Activated CD4-positive, alpha-beta T cell treated with anti-CD3 and anti-CD28 coated beads, Interleukin-2, amount 10 ng/mL, durations not matched to agents 24 days and 14 days (primary cell): ENCODE data around the gene KRTAP10-5. TPM values are rescaled to one million over a fixed set of nuclear protein-coding genes. Genes with fewer than 3 reads are reported as not detected.
"Not testable (repeated sequence)": the region's sequence is repeated elsewhere in the genome, so short reads cannot be mapped to it uniquely, and the experiment has no call there.

Experiments
- DNase-seq: peaks from one replicate; pipeline ENCODE4 v3.0.0; 2022
- H3K27ac Mint-ChIP-seq: one replicate; pipeline ENCODE4 v1.8.0; 2022; ENCODE audit warnings: mild to moderate bottlenecking, mixed read lengths
- H3K27me3 Mint-ChIP-seq: one replicate; pipeline ENCODE4 v1.8.0; 2022; ENCODE audit warnings: mixed read lengths
- H3K36me3 Mint-ChIP-seq: one replicate; pipeline ENCODE4 v1.8.0; 2022; ENCODE audit warnings: low read depth, mild to moderate bottlenecking, mixed read lengths
- H3K4me1 Mint-ChIP-seq: one replicate; pipeline ENCODE4 v1.8.0; 2021; ENCODE audit warnings: mixed read lengths
- H3K4me3 Mint-ChIP-seq: one replicate; pipeline ENCODE4 v1.8.0; 2022; ENCODE audit warnings: mild to moderate bottlenecking, moderate library complexity, mixed read lengths
- H3K9me3 Mint-ChIP-seq: one replicate; pipeline ENCODE4 v1.8.0; 2021; ENCODE audit warnings: mixed read lengths
- intact Hi-C: fragments of 100-400 bp; cut with micrococcal nuclease; formaldehyde crosslinking; loops from one replicate; pipeline ENCODE4 v1.15.1; 2023
- total RNA-seq: library from RNA; stranded (reverse); gene quantifications from 2 replicates; pipeline ENCODE4 v1.2.3, GENCODE V29; 2022

Gene KRTAP10-5
- total RNA-seq, 1 donor from 2014 or later, result not detected

GRCh38 chr21:44575307-44576024 lies 4.9 kb downstream of the KRTAP10-5 start:
- peaks cover 13% of the 10 kb centered on the region for H3K9me3 Mint-ChIP-seq
- H3K4me3 Mint-ChIP-seq, result no peak overlapping the region
- no peak for DNase-seq
- H3K27ac Mint-ChIP-seq, result no peak overlapping the region
- H3K36me3 Mint-ChIP-seq, result peaks cover 7% of the 10 kb centered on the region
- intact Hi-C loops, result no loop called here
- no peaks in the 10 kb centered on the region for H3K4me1 Mint-ChIP-seq
- peaks cover 3% of the 10 kb centered on the region for H3K27me3 Mint-ChIP-seq

- no peak overlapping the region for H3K4me3 Mint-ChIP-seq
- peaks cover 13% of the 10 kb centered on the region for H3K9me3 Mint-ChIP-seq
- DNase-seq, result no peak
- intact Hi-C loops, result no loop called here
- H3K4me1 Mint-ChIP-seq, result no peaks in the 10 kb centered on the region
- peaks cover 6% of the 10 kb centered on the region for H3K36me3 Mint-ChIP-seq
- peaks cover 3% of the 10 kb centered on the region for H3K27me3 Mint-ChIP-seq
- no peak overlapping the region for H3K27ac Mint-ChIP-seq
Measured at GRCh38 chr21:44574457-44575306, 5.7 kb downstream of the KRTAP10-5 start.

DNA sequence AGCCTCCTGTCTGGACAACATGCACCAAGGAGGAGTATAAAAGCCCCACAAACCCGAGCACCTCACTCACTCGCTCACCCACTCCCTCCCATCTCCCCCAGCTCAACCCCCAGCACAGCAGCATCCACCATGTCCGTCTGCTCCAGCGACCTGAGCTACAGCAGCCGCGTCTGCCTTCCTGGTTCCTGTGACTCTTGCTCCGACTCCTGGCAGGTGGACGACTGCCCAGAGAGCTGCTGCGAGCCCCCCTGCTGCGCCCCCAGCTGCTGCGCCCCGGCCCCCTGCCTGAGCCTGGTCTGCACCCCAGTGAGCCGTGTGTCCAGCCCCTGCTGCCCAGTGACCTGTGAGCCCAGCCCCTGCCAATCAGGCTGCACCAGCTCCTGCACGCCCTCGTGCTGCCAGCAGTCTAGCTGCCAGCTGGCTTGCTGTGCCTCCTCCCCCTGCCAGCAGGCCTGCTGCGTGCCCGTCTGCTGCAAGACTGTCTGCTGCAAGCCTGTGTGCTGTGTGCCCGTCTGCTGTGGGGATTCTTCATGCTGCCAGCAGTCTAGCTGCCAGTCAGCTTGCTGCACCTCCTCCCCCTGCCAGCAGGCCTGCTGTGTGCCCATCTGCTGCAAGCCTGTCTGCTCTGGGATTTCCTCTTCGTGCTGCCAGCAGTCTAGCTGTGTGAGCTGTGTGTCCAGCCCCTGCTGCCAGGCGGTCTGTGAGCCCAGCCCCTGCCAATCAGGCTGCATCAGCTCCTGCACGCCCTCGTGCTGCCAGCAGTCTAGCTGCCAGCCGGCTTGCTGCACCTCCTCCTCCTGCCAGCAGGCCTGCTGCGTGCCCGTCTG lies 6.6 kb downstream of the KRTAP10-5 start, which contains the start of gene KRTAP10-4:
Gene KRTAP10-4, plus strand, starts transcription at position 100 of the 827 bp plus-strand sequence. Its CDS starts 30 bp downstream, at position 130.
- peaks cover 13% of the 10 kb centered on the region for H3K9me3 Mint-ChIP-seq
- H3K27ac Mint-ChIP-seq, DNase-seq, H3K4me1 Mint-ChIP-seq, H3K36me3 Mint-ChIP-seq, intact Hi-C loops, H3K27me3 Mint-ChIP-seq, H3K4me3 Mint-ChIP-seq: not testable (repeated sequence)

DNA sequence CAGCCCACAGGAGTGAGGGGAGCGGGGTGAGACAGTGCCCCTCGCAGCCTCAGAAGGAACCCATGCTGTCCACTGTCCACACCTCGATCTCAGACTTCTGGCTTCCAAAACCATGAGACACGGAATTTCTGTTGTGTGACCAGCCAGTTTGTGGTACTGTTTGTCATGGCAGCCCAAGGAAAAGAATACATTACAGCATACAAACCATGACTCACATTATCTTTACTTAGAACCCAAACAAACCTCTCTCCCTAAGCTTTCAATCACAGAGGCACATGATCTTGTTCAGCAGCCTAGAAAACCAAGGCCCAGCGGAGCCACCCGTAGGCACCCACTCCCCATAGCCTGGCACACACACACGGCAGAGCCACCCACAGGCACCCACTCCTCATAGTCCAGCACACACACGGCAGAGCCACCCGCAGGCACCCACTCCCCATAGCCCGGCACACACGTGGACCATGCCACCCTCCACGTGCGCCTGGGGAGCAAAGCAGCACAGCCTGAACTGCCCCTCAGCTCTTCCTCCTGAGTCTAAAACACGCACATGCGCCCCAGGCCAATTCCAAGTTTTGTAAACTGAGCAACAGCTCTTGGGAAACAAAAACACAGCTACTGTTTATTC lies 7.3 kb downstream of the KRTAP10-5 start:
- Mint-ChIP-seq H3K36me3 (peaks cover 4% of the 10 kb centered on the region), H3K4me1 (no peaks in the 10 kb centered on the region), H3K27ac (no peak overlapping the region), H3K9me3 (peaks cover 13% of the 10 kb centered on the region), H3K4me3 (no peak overlapping the region), H3K27me3 (peaks cover 3% of the 10 kb centered on the region)
- no peak for DNase-seq
- intact Hi-C loops, result no loop called here

DNA sequence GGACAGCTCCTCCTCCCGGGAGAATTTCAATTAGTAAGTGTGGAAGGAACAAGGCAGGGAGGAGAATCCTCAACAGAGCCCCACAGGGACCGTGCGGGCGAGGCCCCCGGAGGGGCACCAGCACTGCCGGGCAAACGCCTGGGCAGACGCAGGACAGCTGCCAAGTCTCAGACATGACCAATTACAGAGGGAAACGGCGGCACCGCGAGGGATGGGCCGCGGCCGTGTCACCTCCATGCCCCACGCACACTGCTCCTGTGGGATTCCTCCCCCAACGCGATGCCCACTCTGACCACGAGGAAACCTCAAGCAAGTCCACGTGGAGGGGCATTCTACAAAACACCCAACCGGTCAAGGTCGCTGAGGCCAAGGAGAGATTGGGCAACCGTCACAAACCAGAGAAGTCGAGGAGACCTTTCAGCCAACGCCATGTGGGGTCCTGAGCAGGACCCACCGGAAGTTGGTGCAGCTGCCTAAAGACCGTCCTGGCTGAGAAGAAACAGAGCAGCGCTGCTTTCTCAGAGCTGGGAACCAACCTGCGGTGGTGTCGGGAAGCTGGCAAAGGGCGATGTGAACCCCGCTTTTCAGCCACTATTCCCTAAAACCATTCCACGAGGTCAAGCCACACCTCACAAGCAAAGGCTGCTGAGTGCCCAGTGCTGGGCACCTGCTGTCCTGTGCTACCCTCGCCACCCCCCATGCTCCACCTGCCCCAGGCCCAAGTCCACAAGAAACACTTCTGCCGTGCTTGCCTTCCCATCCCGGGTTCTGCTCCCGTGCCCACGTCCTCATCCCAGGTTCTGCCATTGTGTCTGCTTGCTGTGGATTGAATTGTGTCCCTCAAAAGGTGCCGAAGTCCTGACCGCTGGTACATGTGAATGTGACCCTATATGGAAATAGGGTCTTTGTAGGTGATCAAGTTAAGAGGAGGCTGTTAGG lies 8.3 kb downstream of the KRTAP10-5 start:
- H3K27me3 Mint-ChIP-seq, result peaks cover 3% of the 10 kb centered on the region
- intact Hi-C loops, result no loop called here
- no peak overlapping the region for H3K27ac Mint-ChIP-seq
- no peak overlapping the region for H3K4me3 Mint-ChIP-seq
- peaks cover 5% of the 10 kb centered on the region for H3K9me3 Mint-ChIP-seq
- no peaks in the 10 kb centered on the region for H3K36me3 Mint-ChIP-seq
- DNase-seq, result no peak
- no peaks in the 10 kb centered on the region for H3K4me1 Mint-ChIP-seq

- DNase-seq, result no peak
- no peaks in the 10 kb centered on the region for H3K4me1 Mint-ChIP-seq
- no peaks in the 10 kb centered on the region for H3K36me3 Mint-ChIP-seq
- peaks cover 3% of the 10 kb centered on the region for H3K27me3 Mint-ChIP-seq
- intact Hi-C loops, result no loop called here
- H3K4me3 Mint-ChIP-seq, result no peak overlapping the region
- H3K9me3 Mint-ChIP-seq, result peaks cover 5% of the 10 kb centered on the region
- no peak overlapping the region for H3K27ac Mint-ChIP-seq
Measured at GRCh38 chr21:44571296-44571695, 9.1 kb downstream of the KRTAP10-5 start.

DNA sequence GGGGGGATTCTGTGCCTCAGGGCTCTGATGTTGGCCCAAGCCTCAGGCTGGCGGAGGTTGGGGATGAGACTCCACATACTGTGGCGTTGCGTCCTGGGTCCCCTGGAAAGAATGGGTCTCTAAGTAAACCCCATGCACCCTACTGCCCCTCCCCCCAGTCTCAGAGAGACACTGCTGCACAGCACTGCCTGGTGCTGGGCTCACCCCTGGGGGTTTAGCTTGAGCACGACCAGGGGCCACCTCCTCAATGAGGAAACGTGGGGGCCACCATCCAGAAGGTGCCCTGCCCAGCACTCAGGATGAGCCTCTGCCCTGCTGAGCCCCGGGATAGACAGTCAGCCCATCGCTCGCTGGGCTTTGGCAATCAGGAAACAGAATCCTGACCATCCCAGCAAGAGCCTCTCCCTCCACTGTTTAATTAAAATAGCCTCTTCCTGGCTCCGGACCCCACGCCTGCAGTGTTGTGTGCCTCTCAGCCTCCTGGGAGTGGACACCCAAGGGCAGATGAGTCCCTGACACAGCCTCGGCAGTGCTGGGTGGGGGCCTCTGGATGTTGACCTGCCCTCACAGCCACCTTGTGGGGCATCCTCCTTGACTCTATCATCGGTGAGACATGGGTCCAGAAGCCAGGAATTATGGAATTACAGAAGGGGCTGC lies 10.4 kb downstream of the KRTAP10-5 start:
- Mint-ChIP-seq H3K36me3 (no peaks in the 10 kb centered on the region), H3K4me1 (peaks cover 6% of the 10 kb centered on the region)

GRCh38 chr21:44568667-44569556 lies 11.5 kb downstream of the KRTAP10-5 start:
- Mint-ChIP-seq H3K36me3 (no peaks in the 10 kb centered on the region), H3K4me1 (peaks cover 12% of the 10 kb centered on the region), H3K9me3 (no peaks in the 10 kb centered on the region), H3K4me3 (no peak overlapping the region), H3K27ac (no peak overlapping the region), H3K27me3 (no peaks in the 10 kb centered on the region)
- intact Hi-C loops, result no loop called here
- DNase-seq, result no peak

More for the DNA sequence above, 10.4 kb downstream of the KRTAP10-5 start:
- intact Hi-C loops, result no loop called here
- no peaks in the 10 kb centered on the region for H3K9me3 Mint-ChIP-seq
- H3K4me3 Mint-ChIP-seq, result no peak overlapping the region
- no peak overlapping the region for H3K27ac Mint-ChIP-seq
- H3K27me3 Mint-ChIP-seq, result peaks cover 3% of the 10 kb centered on the region
- no peak for DNase-seq

DNA sequence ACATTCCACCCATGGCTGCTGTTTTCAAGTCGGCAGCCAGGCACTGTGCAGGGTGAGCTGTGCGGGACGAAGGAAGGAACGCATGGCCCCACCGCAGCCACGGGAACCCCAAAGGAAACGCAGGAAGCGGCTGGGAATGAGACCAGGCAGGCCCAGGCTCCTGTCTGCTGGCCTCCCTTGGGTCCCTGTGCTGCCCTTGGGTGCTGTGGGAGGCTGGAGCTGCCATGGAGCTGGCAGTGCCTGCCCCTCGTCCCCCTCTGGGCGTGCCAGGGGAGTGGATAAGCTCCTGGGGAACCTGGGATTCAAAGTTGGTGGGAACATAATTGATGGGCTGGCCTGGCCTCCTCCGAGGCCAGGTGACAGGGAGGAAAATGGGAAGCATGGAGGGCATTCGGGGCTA lies 12.1 kb downstream of the KRTAP10-5 start:
- Mint-ChIP-seq H3K4me3 (no peak overlapping the region), H3K27ac (no peak overlapping the region), H3K27me3 (no peaks in the 10 kb centered on the region), H3K36me3 (no peaks in the 10 kb centered on the region), H3K4me1 (peaks cover 12% of the 10 kb centered on the region), H3K9me3 (no peaks in the 10 kb centered on the region)
- no peak for DNase-seq
- intact Hi-C loops, result no loop called here

DNA sequence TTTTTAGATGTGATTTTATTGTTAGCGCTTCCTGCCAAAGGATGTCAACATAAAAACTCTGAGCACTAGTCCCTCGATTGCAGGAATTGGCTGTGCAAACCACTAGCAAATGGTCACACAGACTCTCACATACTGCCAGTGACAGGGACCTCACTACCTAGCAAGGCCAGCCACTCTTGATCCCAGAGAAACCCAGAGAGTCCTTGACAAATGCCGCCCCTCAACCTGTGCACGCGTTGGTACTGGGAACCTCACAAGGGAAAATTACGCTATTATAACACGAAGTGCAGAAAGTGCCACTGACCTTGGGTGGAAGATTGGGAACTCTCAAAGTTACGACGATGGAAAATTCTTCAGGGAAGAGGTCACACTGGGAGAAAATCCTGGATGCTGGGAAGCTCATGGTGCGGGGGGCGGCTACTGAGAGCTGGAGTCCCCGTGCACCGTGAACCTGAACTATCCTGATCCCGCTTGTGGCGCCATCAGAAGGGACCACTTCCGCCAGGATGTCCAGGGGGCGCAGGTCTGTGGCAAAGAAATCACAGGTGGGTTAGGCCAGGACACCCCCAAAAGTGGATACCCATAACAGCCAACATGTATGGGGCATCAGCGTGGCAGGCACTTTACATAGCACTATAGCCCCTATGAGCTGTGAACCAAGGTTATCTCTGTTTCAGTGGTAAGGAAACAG lies 12.8 kb downstream of the KRTAP10-5 start:
- Mint-ChIP-seq H3K27me3 (no peaks in the 10 kb centered on the region), H3K36me3 (no peaks in the 10 kb centered on the region), H3K9me3 (no peaks in the 10 kb centered on the region), H3K4me3 (no peak overlapping the region), H3K4me1 (peaks cover 12% of the 10 kb centered on the region), H3K27ac (no peak overlapping the region)
- no peak for DNase-seq
- intact Hi-C loops, result no loop called here

GRCh38 chr21:44566403-44566802 lies 14.0 kb downstream of the KRTAP10-5 start:
- peaks cover 5% of the 10 kb centered on the region for H3K27me3 Mint-ChIP-seq
- H3K4me3 Mint-ChIP-seq, result no peak overlapping the region
- H3K27ac Mint-ChIP-seq, result no peak overlapping the region
- no peak for DNase-seq
- intact Hi-C loops, result no loop called here
- peaks cover 9% of the 10 kb centered on the region for H3K9me3 Mint-ChIP-seq
- H3K4me1 Mint-ChIP-seq, result peaks cover 12% of the 10 kb centered on the region
- no peaks in the 10 kb centered on the region for H3K36me3 Mint-ChIP-seq
